GM19452 (cell line): ENCODE results near the gene LRATD1.

ENCODE experiments used
- ATAC-seq: cut with Tn5 transposase; IDR thresholded peaks from one replicate; pipeline ENCODE4 v1.9.1; 2021; ENCODE audit not compliant: unreplicated experiment

The LRATD1 gene

GRCh38 chr2:14633061-14633460 lies 544 bp downstream of the LRATD1 start:
- ATAC-seq: no peak

GRCh38 chr2:14633461-14634181 lies 1.1 kb downstream of the LRATD1 start:
- ATAC-seq: no peak

GRCh38 chr2:14634182-14634488 lies 1.6 kb downstream of the LRATD1 start:
- ATAC-seq: no peak

GRCh38 chr2:14634489-14635390 lies 2.2 kb downstream of the LRATD1 start:
- no peak for ATAC-seq

GRCh38 chr2:14635391-14635871 lies 2.9 kb downstream of the LRATD1 start:
- no peak for ATAC-seq

GRCh38 chr2:14638488-14638887 lies 6.0 kb downstream of the LRATD1 start:
- ATAC-seq: no peak

- ATAC-seq: no peak
These were observed 8.6 kb downstream of the LRATD1 start for GRCh38 chr2:14641116-14641515.

GRCh38 chr2:14642499-14642898 lies 10.0 kb downstream of the LRATD1 start:
- ATAC-seq: no peak

GRCh38 chr2:14647714-14648113 lies 15.2 kb downstream of the LRATD1 start:
- ATAC-seq: no peak

- no peak for ATAC-seq
These were observed 17.5 kb downstream of the LRATD1 start for GRCh38 chr2:14650066-14650465.

GRCh38 chr2:14654835-14655282 lies 22.3 kb downstream of the LRATD1 start:
- ATAC-seq: peak; percentile 91

GRCh38 chr2:14656146-14656545 lies 23.6 kb downstream of the LRATD1 start:
- ATAC-seq: no peak

- ATAC-seq: no peak
These were observed 28.6 kb downstream of the LRATD1 start for GRCh38 chr2:14661163-14661562.

GRCh38 chr2:14673351-14673875 lies 40.9 kb downstream of the LRATD1 start:
- no peak for ATAC-seq

- ATAC-seq: no peak
These were observed 43.0 kb downstream of the LRATD1 start for GRCh38 chr2:14675489-14675888.

GRCh38 chr2:14676371-14676770 lies 43.9 kb downstream of the LRATD1 start:
- no peak for ATAC-seq

- ATAC-seq: no peak
These were observed 44.5 kb downstream of the LRATD1 start for GRCh38 chr2:14677039-14677438.

- ATAC-seq: no peak
These were observed 46.2 kb downstream of the LRATD1 start for GRCh38 chr2:14678761-14679160.

GRCh38 chr2:14681608-14682007 lies 49.1 kb downstream of the LRATD1 start:
- no peak for ATAC-seq
